Measurements from ENCODE around the gene RGPD4.

DNA sequence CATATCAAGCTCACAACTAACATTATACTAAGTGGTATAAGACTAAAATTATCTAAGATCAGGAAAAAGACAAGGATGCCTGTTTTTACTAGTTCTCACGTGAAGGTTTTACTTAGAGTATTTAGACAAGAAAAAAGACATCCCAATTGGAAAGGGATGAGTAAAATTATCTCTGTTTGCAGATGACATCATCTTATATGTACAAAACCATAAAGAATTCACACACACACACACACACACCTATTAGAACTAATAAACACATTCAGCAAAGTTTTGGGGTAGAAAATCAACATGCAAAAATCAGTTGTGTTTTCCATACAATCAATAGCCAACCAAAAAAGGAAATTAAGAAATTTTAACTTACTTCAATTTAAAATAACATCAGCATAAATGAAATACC lies 35.9 kb upstream of the RGPD4 start:
- TF ChIP-seq, protein P1, sequence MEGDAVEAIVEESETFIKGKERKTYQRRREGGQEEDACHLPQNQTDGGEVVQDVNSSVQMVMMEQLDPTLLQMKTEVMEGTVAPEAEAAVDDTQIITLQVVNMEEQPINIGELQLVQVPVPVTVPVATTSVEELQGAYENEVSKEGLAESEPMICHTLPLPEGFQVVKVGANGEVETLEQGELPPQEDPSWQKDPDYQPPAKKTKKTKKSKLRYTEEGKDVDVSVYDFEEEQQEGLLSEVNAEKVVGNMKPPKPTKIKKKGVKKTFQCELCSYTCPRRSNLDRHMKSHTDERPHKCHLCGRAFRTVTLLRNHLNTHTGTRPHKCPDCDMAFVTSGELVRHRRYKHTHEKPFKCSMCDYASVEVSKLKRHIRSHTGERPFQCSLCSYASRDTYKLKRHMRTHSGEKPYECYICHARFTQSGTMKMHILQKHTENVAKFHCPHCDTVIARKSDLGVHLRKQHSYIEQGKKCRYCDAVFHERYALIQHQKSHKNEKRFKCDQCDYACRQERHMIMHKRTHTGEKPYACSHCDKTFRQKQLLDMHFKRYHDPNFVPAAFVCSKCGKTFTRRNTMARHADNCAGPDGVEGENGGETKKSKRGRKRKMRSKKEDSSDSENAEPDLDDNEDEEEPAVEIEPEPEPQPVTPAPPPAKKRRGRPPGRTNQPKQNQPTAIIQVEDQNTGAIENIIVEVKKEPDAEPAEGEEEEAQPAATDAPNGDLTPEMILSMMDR (IDR thresholded peaks at IDR 0.05 in 2 of 3, conservative IDR thresholded peaks at IDR 0.05 in 1 of 3; ENCODE audit: borderline replicate concordance in 1 of 3, insufficient read depth in 1 of 3, low read depth in 2 of 3, low read length in 2 of 3), result no peak
- TF ChIP-seq JUND (IDR thresholded peaks at IDR 0.05) (no peak), RAD21 (IDR thresholded peaks at IDR 0.05; ENCODE audit: low read depth) (no peak)

All from HCT116 (cell line).